MCF 10A (cell line): ENCODE results near the gene PARN. TPM values are rescaled to one million over a fixed set of nuclear protein-coding genes. Genes with fewer than 3 reads are reported as not detected.
"Not testable (repeated sequence)": the region's sequence is repeated elsewhere in the genome, so short reads cannot be mapped to it uniquely, and the experiment has no call there.

Experiments used
- BruUV-seq: library from RNA; stranded (reverse); fragments of 400-500 nt; replicated peaks from 2 replicates; lab custom pipeline; 2021; lab: Mats Ljungman, UMichigan
- CTCF ChIA-PET: fragments of 300-600 bp; sonication (Branson Sonifier 250); formaldehyde crosslinking; extraction: SDS; loops from one replicate; lab custom pipeline; 2021; ENCODE audit warnings: antibody characterized with exemption, inconsistent platforms; lab: Yijun Ruan, JAX
- POLR2A ChIA-PET: fragments of 300-600, 350-650 bp; sonication (Branson Sonifier 250); formaldehyde crosslinking; extraction: SDS; loops from one replicate; lab custom pipeline; 2020; ENCODE audit warnings: antibody characterized with exemption, inconsistent platforms; lab: Yijun Ruan, JAX
- DNase-seq: peaks from one replicate; pipeline ENCODE4 v3.0.0-alpha.2; 2018; ENCODE audit not compliant: unreplicated experiment
- H3K27ac Mint-ChIP-seq: one replicate; pipeline ENCODE4 v1.8.0; 2022; ENCODE audit warnings: mild to moderate bottlenecking, low read depth, mixed read lengths; ENCODE audit not compliant: unreplicated experiment
- H3K27me3 Mint-ChIP-seq: one replicate; pipeline ENCODE4 v1.8.0; 2022; ENCODE audit warnings: mixed read lengths; ENCODE audit not compliant: insufficient read depth, unreplicated experiment
- H3K36me3 Mint-ChIP-seq: one replicate; pipeline ENCODE4 v1.8.0; 2022; ENCODE audit warnings: mild to moderate bottlenecking, moderate library complexity, mixed read lengths; ENCODE audit not compliant: insufficient read depth, unreplicated experiment
- H3K4me1 Mint-ChIP-seq: one replicate; pipeline ENCODE4 v1.8.0; 2022; ENCODE audit warnings: mixed read lengths; ENCODE audit not compliant: insufficient read depth, unreplicated experiment
- H3K4me3 Mint-ChIP-seq: one replicate; pipeline ENCODE4 v1.8.0; 2022; ENCODE audit warnings: mild to moderate bottlenecking, moderate library complexity, mixed read lengths; ENCODE audit not compliant: unreplicated experiment
- H3K9me3 Mint-ChIP-seq: one replicate; pipeline ENCODE4 v1.8.0; 2022; ENCODE audit warnings: mixed read lengths; ENCODE audit not compliant: unreplicated experiment
- intact Hi-C: fragments of 100-400 bp; cut with micrococcal nuclease; formaldehyde crosslinking; loops from 2 replicates; pipeline ENCODE4 v1.14.1; 2022
- total RNA-seq: library from RNA; stranded (reverse); gene quantifications from 2 replicates; pipeline ENCODE4 v1.2.3, GENCODE V29; 2022
- TF ChIP-seq, protein P1 (sequence below): fragments of 200-600 bp; IDR thresholded peaks from one replicate; pipeline ENCODE4 v1.8.0; 2022; ENCODE audit warnings: antibody characterized with exemption, mild to moderate bottlenecking; ENCODE audit not compliant: unreplicated experiment

Gene PARN
- total RNA-seq, 1 experiment from 2014 or later, result 35.0 TPM

DNA sequence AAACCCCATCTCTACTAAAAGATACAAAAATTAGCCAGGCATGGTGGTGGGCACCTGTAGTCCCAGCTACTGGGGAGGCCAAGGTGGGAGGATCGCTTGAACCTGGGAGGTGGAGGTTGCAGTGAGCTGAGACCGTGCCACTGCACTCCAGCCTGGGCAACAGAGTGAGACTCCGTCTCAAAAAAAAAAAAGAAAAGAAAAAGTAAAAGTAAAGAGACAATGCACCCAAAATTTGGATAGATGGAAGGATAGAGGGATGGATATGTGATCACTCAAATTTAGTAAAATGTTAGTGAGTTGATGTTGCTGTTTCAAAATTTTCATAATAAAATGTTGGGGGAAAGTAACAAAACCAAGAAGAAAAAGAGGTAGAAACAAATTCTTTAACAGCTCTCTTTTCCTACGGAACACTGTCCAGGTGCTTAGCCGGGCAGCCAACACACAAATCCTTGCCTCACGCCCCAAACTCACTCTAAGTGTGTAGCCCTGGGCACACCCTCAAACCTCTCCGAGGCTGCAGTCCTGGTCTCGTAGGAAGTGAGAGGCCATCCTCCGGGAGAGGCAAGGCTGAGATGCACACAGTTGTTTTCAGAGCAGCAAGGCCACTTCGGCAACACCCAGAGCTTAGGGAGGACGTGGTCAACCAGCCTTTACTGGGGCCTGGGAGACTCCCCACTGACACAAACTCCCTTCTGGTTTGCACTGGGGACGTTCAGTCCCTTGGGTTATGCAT is 228.9 kb downstream of the PARN start:
- CTCF ChIA-PET, H3K27me3 Mint-ChIP-seq, H3K4me3 Mint-ChIP-seq, H3K9me3 Mint-ChIP-seq, H3K36me3 Mint-ChIP-seq, H3K27ac Mint-ChIP-seq, intact Hi-C loops, BruUV-seq, DNase-seq, POLR2A ChIA-PET: not testable (repeated sequence)
- H3K4me1 Mint-ChIP-seq, result peaks cover 11% of the 10 kb centered on the region

DNA sequence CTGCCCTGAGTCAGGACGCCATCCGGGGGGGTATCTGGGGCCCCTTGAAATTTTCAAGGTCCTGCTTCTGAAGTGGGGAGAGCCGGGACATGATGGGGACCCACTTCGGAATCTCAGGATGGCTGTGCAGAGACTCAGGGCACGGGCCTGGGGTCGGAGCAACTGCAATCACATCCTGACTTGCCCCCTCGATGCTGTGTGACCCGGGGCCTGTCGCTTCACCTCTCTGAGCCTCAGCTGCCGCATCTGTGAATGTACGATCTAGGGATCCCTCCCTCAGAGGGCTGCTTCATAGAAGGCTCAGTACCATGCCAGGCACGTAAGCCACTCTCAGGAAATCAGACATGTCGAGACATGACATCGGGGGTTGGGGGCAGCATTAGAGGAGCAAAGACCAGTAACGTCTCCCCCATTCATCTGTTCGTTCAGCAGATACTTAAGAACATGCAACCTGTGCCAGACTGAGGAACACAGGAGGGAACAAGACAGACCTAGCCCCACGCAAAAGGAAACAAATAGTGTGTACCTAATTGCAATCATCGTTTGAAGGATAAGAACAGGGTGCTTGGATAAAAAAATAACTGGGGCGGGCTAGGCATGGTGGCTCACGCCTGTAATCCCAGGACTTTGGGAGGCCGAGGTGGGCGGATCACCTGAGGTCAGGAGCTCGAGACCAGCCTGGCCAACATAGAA is 229.6 kb downstream of the PARN start:
- Mint-ChIP-seq H3K27ac (no peak overlapping the region), H3K36me3 (no peaks in the 10 kb centered on the region), H3K27me3 (no peaks in the 10 kb centered on the region), H3K9me3 (no peaks in the 10 kb centered on the region), H3K4me1 (peaks cover 11% of the 10 kb centered on the region), H3K4me3 (no peak overlapping the region)
- CTCF ChIA-PET, result no interaction called here
- no TSS peak for BruUV-seq
- intact Hi-C loops, result no loop called here
- no peak for DNase-seq
- TF ChIP-seq, protein P1, sequence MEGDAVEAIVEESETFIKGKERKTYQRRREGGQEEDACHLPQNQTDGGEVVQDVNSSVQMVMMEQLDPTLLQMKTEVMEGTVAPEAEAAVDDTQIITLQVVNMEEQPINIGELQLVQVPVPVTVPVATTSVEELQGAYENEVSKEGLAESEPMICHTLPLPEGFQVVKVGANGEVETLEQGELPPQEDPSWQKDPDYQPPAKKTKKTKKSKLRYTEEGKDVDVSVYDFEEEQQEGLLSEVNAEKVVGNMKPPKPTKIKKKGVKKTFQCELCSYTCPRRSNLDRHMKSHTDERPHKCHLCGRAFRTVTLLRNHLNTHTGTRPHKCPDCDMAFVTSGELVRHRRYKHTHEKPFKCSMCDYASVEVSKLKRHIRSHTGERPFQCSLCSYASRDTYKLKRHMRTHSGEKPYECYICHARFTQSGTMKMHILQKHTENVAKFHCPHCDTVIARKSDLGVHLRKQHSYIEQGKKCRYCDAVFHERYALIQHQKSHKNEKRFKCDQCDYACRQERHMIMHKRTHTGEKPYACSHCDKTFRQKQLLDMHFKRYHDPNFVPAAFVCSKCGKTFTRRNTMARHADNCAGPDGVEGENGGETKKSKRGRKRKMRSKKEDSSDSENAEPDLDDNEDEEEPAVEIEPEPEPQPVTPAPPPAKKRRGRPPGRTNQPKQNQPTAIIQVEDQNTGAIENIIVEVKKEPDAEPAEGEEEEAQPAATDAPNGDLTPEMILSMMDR, result no peak
- POLR2A ChIA-PET, result interaction anchor here (0.7 to 1.2 kb wide), 2 partner anchors 38 to 86 kb away, joined by 3 to 7 read pairs; no protein-coding TSS in a partner anchor

DNA sequence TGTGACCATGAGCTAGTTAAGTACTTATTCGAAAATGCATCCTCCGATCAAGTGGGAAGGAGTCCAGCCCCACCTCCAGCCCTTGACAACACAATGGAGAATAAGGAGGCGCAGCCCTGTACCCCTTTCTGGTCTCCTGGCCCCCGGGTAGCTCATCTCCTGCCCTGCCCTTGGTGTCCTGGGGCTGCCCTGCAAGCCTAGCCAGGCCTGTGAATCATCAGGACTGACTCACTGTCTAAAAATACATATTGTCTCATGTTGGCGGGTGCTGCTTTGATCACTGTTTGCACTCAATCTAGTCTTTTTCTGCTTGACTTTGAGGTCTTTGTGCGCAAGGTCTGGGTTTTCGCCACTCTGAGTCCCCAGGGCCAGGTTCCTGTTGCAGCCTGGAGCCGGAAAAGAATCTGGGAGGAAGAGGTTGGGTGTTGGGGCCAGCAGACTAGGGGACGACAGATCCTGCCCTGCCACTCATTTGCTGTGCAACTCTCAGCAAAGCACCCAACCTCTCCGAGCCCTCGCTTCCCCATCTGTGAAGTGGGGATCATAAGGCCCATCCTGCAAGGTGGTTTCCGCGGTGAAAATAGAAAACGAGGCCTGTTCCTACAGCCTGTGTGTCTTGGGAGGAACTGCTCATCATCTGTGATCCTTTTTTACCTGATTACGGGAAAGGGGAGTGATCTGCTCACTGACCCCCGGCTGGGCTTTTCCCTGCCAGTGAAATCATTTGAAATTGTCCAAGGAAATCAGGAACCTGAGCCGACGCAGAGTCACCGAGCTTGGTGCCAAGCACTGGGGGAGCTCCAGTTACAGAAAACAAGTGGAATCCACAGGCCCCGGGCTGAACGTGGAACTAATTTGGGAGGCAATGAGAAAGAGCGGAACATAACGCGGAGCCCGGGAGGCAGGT is 230.4 kb downstream of the PARN start:
- intact Hi-C loops, result loop anchor here (5.0 kb wide), 1 partner anchor 97 kb away; no protein-coding TSS in a partner anchor
- no TSS peak for BruUV-seq
- TF ChIP-seq, protein P1, result no peak
- peak; percentile 66 for DNase-seq
- Mint-ChIP-seq H3K27me3 (no peaks in the 10 kb centered on the region), H3K9me3 (no peaks in the 10 kb centered on the region), H3K27ac (no peak overlapping the region), H3K4me1 (peaks cover 11% of the 10 kb centered on the region), H3K36me3 (no peaks in the 10 kb centered on the region), H3K4me3 (peak overlapping the region; percentile 55)
- ChIA-PET CTCF (interaction anchor here (0.6 to 0.8 kb wide), 2 partner anchors 30 to 116 kb away, joined by 3 read pairs; no protein-coding TSS in a partner anchor), POLR2A (interaction anchor here (0.7 to 1.3 kb wide), 8 partner anchors 10 to 484 kb away, joined by 3 to 7 read pairs (median 4); no protein-coding TSS in a partner anchor)

DNA sequence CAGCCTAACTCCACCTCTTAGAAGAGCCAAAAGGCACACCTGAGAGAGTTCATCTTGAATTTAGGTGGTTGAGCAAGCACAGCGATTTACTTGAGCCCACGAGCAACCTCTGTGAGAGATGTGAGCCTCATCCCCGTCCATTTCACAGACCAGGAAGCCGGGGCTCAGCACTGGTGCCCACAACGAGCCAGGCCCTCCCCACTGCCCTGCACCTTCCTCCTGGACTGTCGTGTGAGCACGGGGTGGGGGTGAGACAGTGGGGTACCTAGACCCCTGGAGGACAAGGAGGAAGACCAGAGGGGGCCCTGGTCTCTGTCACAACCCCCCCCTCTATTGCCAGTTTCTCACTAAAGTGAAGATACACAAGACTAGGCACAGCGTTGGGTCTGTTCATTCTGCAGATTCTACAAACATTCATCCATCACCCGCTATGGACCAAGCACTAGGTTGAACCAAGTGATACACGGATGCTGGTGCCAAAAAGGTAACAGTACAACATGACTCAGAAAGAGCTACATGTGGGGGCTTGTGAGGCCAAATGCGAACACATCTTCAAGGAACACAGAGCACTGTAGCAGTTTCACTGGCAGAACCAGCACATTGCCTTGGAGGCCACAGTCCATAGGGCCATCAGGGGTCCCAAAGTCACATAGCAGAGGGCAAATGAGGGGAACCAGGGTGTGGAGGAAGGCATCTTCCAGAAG is 231.9 kb downstream of the PARN start:
- no TSS peak for BruUV-seq
- H3K4me1 Mint-ChIP-seq, result peaks cover 11% of the 10 kb centered on the region
- ChIA-PET POLR2A (interaction anchor here (1.2 to 1.3 kb wide), 2 partner anchors 20 to 130 kb away, joined by 3 read pairs; no protein-coding TSS in a partner anchor), CTCF (interaction anchor here (0.6 to 1.1 kb wide), 2 partner anchors 18 to 161 kb away, joined by 3 to 4 read pairs; no protein-coding TSS in a partner anchor)
- no peaks in the 10 kb centered on the region for H3K36me3 Mint-ChIP-seq
- TF ChIP-seq, protein P1, result no peak
- H3K27ac Mint-ChIP-seq, result no peak overlapping the region
- no peaks in the 10 kb centered on the region for H3K9me3 Mint-ChIP-seq
- H3K4me3 Mint-ChIP-seq, result no peak overlapping the region
- intact Hi-C loops, result loop anchor here (5.0 kb wide), 1 partner anchor 96 kb away; no protein-coding TSS in a partner anchor
- DNase-seq, result peak; percentile 80
- H3K27me3 Mint-ChIP-seq, result no peaks in the 10 kb centered on the region

DNA sequence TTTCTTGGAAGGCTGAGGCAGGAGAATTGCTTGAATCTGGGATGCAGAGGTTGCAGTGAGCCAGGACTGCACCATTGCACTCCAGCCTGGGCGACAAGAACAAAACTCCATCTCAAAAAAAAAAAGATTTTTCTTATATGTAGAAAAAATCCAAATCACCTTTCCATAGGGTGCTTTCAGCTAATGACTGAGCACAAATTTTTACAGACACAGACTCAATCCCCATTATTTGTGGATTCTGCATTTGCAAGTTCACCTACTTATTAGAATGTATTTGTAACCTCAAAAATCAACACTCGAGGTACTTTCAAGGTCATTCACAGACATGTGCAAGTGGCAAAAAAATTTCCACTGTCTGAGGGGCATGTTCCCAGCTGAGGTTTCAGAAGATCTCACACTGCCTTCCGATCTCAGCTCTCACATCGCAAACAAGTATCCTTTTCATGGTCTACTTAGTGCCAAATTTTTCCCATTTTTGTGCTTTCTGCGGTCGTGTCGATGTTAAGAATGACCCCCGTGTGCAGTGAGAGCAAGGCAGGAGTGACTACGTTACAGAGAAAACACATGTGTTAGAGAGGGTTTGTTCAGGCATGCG is 234.3 kb downstream of the PARN start:
- H3K36me3 Mint-ChIP-seq, H3K27me3 Mint-ChIP-seq, H3K27ac Mint-ChIP-seq, CTCF ChIA-PET, BruUV-seq, H3K9me3 Mint-ChIP-seq, H3K4me3 Mint-ChIP-seq, DNase-seq: not testable (repeated sequence)
- POLR2A ChIA-PET, result interaction anchor here (1.2 kb wide), 1 partner anchor 13 kb away, joined by 3 read pairs; no protein-coding TSS in a partner anchor
- intact Hi-C loops, result loop anchor here (5.0 kb wide), 1 partner anchor 94 kb away; no protein-coding TSS in a partner anchor
- peaks cover 11% of the 10 kb centered on the region for H3K4me1 Mint-ChIP-seq
